ENCODE data around the gene NPC2.

DNA sequence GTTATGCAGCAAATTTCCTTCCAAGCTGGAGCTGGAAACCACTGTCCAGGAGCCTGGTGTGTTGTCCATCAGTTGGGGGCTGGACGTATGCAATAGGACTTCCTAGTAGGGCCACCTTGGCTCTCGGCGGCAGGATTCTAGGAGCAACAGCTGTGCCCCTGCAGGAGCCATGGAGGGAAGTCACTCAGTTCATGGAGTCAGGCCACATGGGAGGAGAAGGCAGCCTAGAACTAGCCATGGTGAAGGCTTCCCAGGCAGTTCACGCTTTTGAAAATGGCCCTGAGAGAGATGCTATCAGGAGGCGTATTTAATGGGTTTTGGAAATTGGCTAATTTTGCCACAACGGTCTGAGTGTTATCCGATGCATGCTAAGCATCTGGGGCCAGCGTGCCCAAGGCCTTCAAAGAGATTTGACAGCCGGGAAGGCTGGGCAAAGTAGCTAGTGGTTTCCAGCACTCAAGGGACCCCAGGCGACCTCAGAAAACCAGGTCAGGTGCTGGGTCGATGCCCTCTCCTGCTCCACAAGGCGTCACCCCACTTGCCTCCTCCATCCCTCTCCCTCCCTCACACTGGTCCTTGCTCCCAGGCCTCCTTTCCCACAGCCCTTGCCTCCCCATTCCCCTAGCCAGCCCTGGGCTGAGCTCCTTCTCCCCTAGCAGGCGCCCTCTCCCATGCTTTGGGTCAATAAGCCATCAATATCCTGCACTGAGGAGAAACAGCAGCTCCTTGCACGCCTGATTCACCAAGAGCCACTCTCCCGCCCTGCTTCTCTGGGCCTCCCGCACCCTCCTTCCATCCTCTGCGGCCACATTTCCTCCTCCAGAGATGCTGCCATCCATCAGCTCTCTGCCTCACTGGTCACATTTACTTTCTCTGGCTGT is 36.2 kb downstream of the NPC2 start:
- TF ChIP-seq POLR2A (IDR thresholded peaks at IDR 0.05) = no peak
- TF ChIP-seq, protein P1, sequence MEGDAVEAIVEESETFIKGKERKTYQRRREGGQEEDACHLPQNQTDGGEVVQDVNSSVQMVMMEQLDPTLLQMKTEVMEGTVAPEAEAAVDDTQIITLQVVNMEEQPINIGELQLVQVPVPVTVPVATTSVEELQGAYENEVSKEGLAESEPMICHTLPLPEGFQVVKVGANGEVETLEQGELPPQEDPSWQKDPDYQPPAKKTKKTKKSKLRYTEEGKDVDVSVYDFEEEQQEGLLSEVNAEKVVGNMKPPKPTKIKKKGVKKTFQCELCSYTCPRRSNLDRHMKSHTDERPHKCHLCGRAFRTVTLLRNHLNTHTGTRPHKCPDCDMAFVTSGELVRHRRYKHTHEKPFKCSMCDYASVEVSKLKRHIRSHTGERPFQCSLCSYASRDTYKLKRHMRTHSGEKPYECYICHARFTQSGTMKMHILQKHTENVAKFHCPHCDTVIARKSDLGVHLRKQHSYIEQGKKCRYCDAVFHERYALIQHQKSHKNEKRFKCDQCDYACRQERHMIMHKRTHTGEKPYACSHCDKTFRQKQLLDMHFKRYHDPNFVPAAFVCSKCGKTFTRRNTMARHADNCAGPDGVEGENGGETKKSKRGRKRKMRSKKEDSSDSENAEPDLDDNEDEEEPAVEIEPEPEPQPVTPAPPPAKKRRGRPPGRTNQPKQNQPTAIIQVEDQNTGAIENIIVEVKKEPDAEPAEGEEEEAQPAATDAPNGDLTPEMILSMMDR (IDR thresholded peaks at IDR 0.05 in 4 of 5, conservative IDR thresholded peaks at IDR 0.05 in 1 of 5) = no peak

All from gastrocnemius medialis (tissue), 4 donors.